Left renal cortex interstitium (tissue), 4 donors: Measurements from ENCODE around the gene RPS6KA6. TPM values are rescaled to one million over a fixed set of nuclear protein-coding genes. Genes with fewer than 3 reads are reported as not detected.

Source experiments
- DNase-seq, 4 donors: peaks; one replicate each; pipeline ENCODE4 v3.0.0-alpha.2; 2013; ENCODE audit warnings: low read depth in 4 of 4, low spot score in 2 of 4, missing footprints in 1 of 4
- polyA plus RNA-seq, 4 donors: library from polyadenylated mRNA; unstranded; fragments of 120-200 nt; gene quantifications; one replicate each; pipeline ENCODE4 v1.2.1, GENCODE V29; 2013; ENCODE audit not compliant: insufficient read length in 4 of 4

RPS6KA6 gene
- polyA plus RNA-seq, 4 donors = 16.2 to 20.4 (median 19.0) TPM

DNA sequence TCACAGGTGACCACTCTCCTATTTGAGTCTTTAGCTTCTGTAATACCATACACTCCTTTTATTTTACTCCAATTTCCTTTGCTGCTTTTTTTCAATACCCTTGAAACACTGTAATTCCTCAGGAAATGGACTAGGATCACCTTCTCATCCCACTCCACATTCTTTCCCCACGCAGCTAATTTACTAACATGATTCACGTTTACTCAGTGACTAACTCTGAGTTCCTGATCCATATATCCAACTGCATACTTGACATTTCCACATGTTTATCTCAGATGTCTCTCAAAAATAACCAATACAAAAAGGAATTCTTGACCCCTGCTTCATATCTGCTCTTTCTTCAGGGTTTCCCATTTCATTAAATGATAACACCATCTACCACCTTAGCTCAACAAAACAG, 19.9 kb downstream of the RPS6KA6 start:
- no peak for DNase-seq

DNA sequence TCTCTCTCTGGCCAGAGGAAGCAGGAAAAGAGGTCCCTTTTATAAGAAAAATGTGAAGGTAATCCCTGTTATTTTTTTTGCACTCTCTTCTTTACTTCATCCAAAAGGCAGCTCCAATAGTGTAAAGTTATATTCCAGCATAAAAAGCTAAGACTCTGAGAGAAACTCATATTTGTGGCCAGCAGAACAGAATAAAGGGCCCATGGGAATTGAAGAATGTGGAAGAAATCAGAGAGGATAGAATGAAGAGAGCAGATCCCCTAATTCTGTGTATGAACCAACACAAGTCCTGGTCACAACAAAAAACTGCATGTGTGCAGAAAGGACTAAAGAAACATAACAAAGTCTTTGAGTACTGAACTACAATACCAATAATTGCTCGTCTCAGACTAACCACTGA, 22.3 kb downstream of the RPS6KA6 start:
- DNase-seq = no peak

DNA sequence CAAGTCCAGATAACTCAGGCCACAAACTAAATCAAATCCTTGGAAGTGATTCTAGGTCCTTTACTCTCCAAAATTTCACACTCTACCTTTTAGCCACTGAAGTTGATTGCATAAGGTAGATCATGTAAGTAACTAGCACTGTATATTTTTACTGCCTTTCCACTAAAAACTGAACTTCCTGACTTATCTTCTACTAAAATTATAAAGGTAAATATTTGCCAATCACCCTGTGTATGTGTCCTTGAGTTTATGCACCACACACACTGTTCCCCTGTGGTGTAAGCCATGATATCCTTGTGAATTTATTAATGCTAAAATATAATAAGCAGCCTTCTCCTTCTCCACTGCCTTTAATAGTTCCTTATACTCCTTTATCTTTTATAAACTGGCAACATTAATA, 25.6 kb downstream of the RPS6KA6 start:
- DNase-seq = no peak

DNA sequence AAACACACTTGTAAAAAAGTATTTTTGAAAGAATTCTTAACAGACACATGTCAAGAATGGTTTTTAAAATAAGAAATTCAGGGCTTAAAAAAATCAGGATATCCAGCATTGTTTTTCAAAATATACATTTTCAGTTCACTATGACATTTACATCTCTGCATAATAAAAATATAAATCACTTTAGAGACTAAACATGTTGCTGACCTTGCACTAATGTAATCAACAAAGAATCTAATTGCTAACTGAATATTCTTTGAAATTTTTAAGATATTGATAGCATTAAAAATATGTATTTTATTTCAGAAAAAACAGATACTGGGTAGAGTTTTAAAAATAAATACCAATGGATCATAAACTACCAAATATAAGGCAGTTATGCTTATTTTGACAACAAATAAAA, 26.4 kb downstream of the RPS6KA6 start:
- no peak for DNase-seq

DNA sequence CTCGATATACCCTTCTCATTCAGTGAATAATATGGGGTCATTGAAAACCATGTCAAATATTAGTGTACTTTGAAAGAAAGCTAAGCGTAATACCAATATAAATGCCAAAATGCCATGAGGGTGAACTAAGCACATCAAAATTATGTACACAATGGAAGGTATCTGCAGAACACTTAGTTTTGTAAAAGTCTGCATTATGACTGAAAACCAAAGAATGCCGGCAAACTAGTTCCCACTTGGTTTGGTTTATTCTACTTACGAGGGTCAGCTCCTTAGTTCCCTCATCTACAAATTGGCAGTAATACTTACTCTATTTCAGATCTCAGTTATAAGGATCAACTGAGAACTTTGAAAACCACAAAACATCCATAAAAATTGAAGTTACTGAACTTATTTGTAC, 27.3 kb downstream of the RPS6KA6 start:
- no peak for DNase-seq

DNA sequence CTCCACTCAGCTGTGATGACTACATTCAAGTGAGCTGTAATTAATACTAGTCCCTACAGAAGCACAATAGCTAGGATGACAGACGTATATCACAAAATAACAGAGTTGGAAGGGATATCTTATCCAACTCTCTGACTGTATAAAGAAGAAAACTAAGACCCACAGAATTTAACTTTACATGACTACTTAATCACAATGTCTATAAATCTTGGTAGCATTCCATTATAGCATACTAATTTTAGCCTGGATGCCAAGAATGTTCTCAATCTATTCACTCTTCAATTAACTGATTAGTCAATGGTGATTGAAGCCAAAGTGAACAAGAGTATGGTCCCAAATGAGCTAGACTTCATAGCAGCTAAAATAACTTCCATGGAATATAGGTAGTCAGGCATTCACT, 31.2 kb downstream of the RPS6KA6 start:
- DNase-seq = no peak

DNA sequence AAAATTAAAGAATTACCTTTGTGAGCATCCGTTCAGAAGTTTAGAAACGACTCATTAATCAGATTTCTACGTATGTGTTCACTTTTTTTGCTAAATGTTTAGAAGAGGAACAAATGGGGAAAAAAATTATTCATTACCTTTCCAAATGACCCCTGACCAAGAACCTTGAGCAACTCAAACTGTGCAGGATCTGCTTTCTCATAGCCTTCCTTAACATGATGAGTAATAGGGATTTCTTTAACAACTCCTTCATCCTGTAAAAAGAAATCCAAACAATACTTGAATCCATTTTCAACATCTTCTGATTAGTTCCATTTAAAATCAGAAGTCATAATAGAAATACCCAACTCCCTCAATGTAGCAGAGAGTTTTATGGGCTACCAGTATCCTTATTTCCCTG, 32.1 kb downstream of the RPS6KA6 start:
- no peak for DNase-seq

DNA sequence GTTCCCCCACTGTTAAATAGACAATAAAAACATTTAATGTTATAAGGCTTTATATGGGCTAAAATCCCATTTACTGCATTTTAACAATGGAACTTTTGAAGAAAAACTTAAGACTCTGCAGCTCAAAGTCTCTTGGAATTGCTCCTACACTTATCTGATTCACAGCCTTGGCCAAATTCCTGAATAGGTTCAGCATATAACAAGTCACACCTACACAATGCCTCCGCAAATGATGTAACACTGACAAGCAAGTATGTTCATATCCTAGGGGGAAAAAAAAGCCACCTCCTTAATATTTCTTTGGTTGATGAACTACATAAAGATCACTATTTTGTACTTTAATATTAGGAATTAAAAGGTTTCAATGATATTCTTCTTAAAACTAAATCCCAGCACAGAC, 34.5 kb downstream of the RPS6KA6 start:
- no peak for DNase-seq

DNA sequence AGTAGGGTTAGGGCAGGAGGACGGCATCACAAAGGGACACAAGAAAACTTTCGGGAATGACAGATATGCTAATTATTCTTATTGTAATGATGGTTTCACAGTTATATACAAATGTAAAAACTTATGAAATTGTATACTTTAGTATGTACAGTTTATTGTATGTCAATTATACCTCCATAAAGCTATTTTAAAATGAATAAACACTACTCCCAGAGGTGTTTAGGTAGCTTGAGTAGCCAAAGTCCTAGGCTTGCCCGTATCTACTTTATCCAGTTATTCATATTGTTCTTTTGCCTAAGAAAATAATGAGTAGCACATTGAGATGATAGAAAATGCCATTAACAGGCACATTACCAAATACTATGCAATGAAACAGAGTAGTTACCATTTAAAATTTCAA, 43.0 kb downstream of the RPS6KA6 start:
- DNase-seq = no peak

DNA sequence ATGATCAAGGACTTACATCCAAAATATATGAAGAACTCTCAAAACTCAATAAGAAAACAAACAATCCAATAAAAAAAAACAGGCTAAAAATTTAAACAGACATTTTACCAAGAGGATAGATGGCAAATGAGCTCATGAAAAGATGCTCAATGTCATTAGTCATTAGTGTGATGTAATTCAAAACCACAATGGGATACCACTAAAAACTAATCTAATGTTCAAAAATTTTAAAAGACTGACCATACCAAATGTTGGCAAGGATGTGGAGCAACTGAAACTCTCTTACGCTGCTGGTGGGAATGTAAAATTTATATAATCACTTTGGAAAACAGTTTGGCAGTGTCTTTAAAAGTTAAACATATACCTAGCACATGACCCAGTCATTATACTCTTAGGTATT, 43.7 kb downstream of the RPS6KA6 start:
- DNase-seq = no peak

DNA sequence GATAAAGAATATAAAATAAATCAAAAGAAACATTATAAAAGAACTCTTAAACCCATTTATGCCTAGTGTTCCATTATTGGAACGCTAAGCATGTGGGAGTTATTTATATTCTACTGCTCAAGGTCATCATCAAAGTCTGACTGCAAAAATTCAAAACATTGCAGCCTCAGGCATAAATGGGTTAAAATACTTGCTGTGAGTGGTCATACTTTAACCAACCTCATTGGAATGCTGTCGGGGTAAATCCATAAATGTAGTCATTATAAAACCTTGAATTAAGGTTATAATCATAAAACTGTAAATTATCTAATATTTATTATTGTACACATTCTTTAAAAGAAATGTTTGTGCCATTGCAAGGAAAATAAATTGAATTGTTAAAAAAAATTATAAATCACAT, 55.0 kb downstream of the RPS6KA6 start:
- no peak for DNase-seq

DNA sequence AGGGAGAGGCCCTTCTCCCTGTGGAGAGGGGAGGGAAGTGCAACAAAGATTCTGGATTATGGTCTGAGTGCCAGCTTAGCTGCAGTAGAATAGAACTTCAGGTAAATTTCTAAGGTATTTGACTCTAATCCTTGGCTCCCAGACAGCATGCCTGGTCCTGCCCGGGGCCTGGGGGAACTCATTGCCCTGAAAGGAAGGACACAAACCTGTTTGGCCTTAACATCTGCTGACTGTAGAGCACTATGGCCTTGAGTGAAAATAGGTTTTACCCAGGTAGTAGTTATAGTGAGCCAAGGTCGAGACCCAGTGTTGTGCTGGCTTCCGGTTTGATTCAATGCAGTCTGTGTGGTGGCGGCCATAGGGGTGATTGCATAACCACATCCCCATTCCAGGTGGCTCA, 64.4 kb downstream of the RPS6KA6 start:
- no peak for DNase-seq

DNA sequence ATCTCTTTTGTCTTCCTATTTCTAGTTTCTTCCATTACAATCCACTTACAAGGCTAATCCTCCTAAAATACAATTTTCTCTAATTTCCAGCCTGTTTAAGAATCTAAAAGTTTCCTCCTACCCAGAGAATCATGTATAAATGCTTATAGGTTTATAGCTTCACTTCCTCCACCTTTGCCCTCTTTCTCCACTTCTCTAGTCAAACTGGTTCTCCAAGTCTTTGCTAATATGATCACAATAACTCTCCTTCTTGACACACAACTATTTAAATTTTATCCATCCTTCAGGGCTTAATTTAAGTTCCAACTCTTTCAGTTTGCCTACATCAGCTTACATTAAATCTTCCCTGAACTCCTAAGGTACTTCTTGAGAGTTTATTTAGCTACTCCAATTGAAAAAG, 69.2 kb downstream of the RPS6KA6 start:
- no peak for DNase-seq

DNA sequence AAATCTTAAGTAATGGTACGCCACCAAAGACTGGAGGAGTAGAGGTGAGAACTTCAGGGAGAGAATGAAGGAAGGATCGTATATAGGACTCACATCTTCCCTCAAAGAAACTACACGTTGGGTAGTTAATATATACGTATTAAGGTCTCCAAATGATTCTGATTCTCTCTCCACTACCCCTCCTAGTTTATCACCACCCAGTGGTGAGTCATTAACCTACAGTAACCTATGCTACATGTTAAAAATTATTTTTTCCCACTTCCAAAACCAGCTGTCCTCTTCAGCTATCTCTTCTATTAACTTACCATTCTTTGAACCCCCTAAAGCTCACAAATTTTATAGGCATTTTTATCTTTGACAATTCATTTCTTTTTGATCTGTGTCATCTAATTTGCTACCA, 69.7 kb downstream of the RPS6KA6 start:
- DNase-seq = no peak

DNA sequence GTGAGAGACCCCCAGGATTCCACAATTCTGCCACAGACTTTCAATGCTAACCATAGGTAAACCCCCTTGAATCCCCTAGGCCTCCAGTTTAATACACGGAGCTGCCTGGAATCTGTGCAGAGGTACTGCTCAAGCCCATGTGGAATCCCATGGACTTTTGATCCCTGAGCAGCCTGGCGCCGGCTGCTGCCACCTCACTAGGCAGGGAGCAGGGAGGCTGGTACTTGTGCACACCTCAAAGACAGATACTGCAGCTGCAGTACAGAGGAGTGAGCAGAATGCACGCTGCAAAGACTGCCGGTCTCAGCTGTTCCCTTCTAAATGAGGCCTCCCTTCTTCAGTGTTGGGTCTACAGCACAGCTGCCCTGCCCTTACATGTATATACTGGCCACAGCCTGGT, 79.4 kb downstream of the RPS6KA6 start:
- no peak for DNase-seq

DNA sequence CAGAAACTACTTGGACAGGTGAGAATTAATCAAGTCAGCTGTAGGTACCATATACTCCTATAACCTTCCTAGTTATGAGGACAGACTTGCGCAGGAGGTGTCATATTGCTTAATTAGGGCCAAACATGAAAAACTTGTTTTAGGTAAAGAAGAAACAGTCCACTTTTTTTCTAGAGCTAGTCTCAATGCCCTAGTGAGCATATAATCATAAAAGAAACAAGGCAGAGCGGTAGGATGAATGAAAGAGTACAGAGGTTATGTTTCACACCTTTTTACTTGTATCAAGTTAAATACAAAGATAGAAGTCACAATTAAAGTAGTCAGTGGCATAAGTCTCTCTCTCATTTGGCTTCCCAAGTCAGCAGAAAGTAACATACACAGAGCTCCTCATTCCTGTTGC, 88.9 kb downstream of the RPS6KA6 start:
- DNase-seq = no peak

DNA sequence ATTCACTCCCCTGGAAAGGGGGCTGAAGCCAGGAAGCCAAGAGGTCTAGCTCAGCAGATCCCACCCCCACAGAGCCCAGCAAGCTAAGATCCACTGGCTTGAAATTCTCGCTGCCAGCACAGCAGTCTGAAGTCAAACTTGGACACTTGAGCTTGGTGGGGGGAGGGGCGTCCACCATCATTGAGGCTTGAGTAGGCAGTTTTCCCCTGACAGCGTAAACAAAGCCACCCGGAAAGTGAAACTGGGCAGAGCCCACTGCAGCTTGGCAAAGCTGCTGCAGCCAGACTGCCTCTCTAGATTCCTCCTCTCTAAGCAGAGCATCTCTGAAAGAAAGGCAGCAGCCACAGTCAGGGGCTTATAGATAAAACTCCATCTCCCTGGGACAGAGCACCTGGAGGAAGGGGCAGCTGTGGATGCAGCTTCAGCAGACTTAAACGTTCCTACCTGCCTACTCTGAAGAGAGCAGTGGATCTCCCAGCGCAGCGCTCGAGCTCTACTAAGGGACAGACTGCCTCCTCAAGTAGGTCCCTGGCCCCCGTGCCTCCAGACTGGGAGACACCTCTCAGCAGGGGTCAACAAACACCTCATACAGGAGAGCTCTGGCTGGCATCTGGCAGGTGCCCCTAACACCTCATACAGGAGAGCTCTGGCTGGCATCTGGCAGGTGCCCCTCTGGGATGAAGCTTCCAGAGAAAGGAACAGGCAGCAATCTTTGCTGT, 108.4 kb downstream of the RPS6KA6 start:
- DNase-seq = peak in 2 of 4 donors; percentile 9 to 10

DNA sequence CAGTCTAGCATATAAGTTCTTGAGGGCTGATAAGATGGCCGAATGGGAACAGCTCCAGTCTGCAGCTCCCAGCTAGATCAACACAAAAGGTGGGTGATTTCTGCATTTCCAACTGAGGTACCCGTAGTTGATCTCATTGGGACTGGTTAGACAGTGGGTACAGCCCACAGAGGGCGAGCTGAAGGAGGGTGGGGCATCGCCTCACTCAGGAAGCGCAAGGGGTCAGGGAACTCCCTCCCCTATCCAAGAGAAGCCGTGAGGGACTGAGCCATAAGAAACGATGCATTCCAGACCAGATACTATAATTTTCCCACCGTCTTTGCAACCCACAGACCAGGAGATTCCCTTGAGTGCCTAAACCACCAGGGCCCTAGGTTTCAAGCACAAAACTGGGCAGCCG, 109.0 kb downstream of the RPS6KA6 start:
- no peak for DNase-seq

DNA sequence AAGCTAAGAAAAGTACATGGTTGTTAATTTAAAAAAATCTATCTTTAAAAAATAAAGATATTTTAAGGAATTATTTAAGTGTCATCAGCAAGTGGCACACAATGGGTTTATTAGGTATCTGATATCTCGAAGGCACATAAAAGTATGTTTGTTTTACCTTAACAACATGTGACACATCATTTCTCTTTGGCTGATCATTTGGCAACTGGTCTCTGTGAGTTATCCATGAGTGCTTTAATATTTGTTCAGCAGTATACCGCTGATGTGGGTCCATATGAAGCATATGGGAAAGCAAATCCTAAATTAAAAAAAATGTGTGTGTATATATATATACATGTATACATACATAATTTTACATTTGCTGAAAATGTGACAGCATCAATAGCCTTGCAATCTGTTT, 123.2 kb downstream of the RPS6KA6 start:
- DNase-seq = no peak

DNA sequence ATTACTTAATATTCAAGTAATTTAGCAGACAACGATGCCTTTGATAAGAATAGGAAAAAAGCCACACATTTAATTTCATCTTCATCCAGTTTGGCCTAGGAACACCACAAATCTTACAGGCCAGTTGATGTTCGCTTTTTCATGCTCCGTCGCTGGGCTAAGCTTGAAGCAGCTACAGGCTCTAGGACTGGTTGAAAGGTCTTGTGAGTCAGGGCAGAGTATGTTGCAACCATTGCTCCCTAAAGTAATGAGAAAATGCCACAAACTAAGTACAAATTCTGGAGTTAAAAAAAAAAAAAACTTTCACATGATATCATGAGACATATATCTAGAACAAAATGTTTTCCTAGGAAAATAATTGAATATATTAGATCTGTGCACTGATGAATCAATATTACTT, 123.8 kb downstream of the RPS6KA6 start:
- no peak for DNase-seq

DNA sequence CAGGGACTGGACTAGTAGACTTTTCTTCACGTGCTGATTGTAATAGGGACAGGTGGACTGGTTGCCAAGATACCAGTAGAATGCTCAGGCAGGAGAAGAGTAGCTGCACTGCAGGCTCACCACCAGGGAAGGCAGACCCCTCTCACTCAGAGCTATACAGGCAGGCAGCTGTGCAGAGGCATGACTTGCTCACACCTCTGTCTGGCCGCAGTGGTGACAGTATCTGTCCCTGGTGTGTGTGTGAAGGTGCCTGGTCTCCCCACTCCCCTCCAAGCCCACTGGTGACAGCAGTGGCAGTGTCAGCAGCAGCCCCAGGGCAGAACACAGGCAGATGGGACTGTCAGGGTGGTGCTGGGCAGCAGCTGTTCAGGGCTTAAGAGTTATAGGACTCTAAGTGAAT, 140.7 kb downstream of the RPS6KA6 start:
- DNase-seq = no peak

DNA sequence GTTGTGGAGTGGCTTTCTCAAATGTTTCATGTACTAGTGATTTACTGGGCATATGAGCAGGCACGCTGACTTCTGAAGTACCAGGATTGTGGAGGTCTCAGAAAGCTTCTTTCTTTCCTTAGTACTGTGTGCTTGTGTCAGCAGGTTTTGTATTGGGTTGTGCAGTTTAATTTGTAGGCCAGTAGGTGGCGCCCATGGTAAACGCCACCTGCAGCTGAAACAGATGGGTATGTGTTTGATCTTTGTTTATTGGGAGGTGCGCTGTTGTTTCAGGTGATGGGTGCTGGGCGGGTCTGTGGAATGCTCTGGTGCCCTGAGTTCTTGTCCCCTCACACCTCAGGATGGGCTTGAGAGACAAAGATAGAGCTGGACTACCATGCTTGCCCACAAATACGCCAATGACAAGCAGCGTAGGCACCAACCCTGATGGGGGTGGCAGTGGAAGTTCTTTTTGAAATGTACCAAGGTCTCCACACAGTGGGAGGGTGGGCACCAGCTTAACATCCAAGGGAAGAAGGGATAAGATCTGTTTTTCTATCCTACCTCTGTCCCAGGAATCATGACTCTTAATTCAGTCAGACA, 141.5 kb downstream of the RPS6KA6 start:
- DNase-seq = peak in 1 of 4 donors; percentile 0

DNA sequence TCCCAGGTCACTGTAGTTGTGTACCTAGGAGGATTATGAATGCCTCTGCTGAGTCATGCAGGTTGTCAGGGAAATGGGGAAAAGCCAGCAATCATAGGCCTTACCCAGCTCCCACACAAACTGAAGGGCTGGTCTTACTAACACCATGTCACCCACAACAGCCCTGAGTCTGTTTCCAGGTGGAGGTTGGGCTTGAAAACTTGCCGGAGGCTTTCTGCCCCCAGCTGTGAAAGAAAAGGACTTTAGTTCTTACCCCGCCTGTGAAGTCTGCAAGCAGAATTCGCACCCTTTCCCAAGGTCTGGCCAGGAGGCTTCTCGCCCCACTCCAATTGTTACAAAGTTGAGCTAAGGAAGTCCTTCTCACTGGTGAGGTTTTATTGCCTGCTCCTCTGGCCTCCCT, 143.9 kb downstream of the RPS6KA6 start:
- DNase-seq = no peak
